ENCODE results near the gene EDNRA.

GRCh38 chr4:147539959-147540358 lies 59.1 kb downstream of the EDNRA start:
- TF ChIP-seq REST (IDR thresholded peaks at IDR 0.05; ENCODE audit: insufficient read depth in 1 of 2, low read depth in 2 of 2, low read length in 2 of 2) (no peak), SIN3A (IDR thresholded peaks at IDR 0.05; ENCODE audit: borderline replicate concordance, insufficient read depth, low read length) (no peak), FOXP2 (optimal IDR thresholded peaks at IDR 0.05; ENCODE audit: borderline replicate concordance, extremely low read depth, extremely low read length, insufficient read depth) (no peak), POLR2AphosphoS5 (IDR thresholded peaks at IDR 0.05; ENCODE audit: low read depth, low read length) (no peak), TAF1 (IDR thresholded peaks at IDR 0.05; ENCODE audit: borderline replicate concordance, insufficient read depth, low read length) (no peak)

Measured in PFSK-1 (cell line).